IMR-90 (cell line): ENCODE data around the gene ACACA. TPM values are rescaled to one million over a fixed set of nuclear protein-coding genes. Genes with fewer than 3 reads are reported as not detected.

Experiments used
- ATAC-seq: fragments of 200-7000 bp; cut with Tn5 transposase; 2 replicates; pipeline ENCODE4 v1.9.1; 2020; ENCODE audit warnings: low read depth, mild to moderate bottlenecking, moderate library complexity
- BruUV-seq: library from RNA; stranded (reverse); fragments of 400-500 nt; replicated peaks from 2 replicates; lab custom pipeline; 2021; lab: Mats Ljungman, UMichigan
- CTCF ChIA-PET: fragments of 300-600 bp; formaldehyde crosslinking; extraction: SDS; loops from one replicate; lab custom pipeline; 2021; ENCODE audit warnings: antibody characterized with exemption; lab: Yijun Ruan, JAX
- POLR2A ChIA-PET: fragments of 300-600 bp; sonication (Branson Sonifier 250); formaldehyde crosslinking; loops from one replicate; lab custom pipeline; 2022; ENCODE audit warnings: antibody characterized with exemption; ENCODE audit not compliant: unreplicated experiment; lab: Charles Lee
- DNase-seq: peaks from one replicate; pipeline ENCODE4 v3.0.0; 2013
- H2AFZ ChIP-seq: replicated peaks from 2 replicates; pipeline ENCODE3; 2013; ENCODE audit warnings: low read length, mild to moderate bottlenecking; ENCODE audit not compliant: poor library complexity
- H2AK5ac ChIP-seq: 2 replicates; pipeline ENCODE4 v1.6.1; 2013; ENCODE audit warnings: low read depth, low read length, inconsistent platforms
- H2AK9ac ChIP-seq: replicated peaks from 2 replicates; pipeline ENCODE3; 2013; ENCODE audit warnings: mild to moderate bottlenecking, low read depth, low read length, moderate library complexity; ENCODE audit not compliant: poor library complexity
- H2BK120ac ChIP-seq: 2 replicates; pipeline ENCODE4 v1.6.1; 2013; ENCODE audit warnings: low read depth, low read length, inconsistent platforms
- H2BK15ac ChIP-seq: 3 replicates; pipeline ENCODE4 v1.6.1; 2013; ENCODE audit warnings: low read depth, low read length, inconsistent platforms
- H2BK20ac ChIP-seq: 2 replicates; pipeline ENCODE4 v1.6.1; 2013; ENCODE audit warnings: low read depth, mild to moderate bottlenecking, inconsistent platforms, low read length, moderate library complexity
- H2BK5ac ChIP-seq: 2 replicates; pipeline ENCODE4 v1.6.1; 2013; ENCODE audit warnings: mild to moderate bottlenecking, low read depth, low read length, inconsistent platforms; ENCODE audit not compliant: poor library complexity, severe bottlenecking
- H3K14ac ChIP-seq: replicated peaks from 2 replicates; pipeline ENCODE4 v1.6.1; 2013; ENCODE audit warnings: low read depth, low read length, inconsistent platforms
- H3K18ac ChIP-seq: 2 replicates; pipeline ENCODE4 v1.6.1; 2013; ENCODE audit warnings: low read depth, low read length, control low read depth
- H3K23ac ChIP-seq: 2 replicates; pipeline ENCODE4 v1.6.1; 2013; ENCODE audit warnings: low read depth, low read length, inconsistent platforms
- H3K27ac ChIP-seq: 2 replicates; pipeline ENCODE4 v1.5.1; 2013; ENCODE audit warnings: mild to moderate bottlenecking, control low read depth, low read length; ENCODE audit not compliant: insufficient read depth
- H3K27me3 ChIP-seq: 2 replicates; pipeline ENCODE4 v1.6.1; 2013; ENCODE audit warnings: low read length; ENCODE audit not compliant: control insufficient read depth, insufficient read depth
- H3K36me3 ChIP-seq: 2 replicates; pipeline ENCODE4 v1.6.1; 2013; ENCODE audit warnings: low read length, mixed read lengths; ENCODE audit not compliant: control insufficient read depth, insufficient read depth
- H3K4ac ChIP-seq: 2 replicates; pipeline ENCODE4 v1.6.1; 2013; ENCODE audit warnings: low read depth, low read length, inconsistent platforms
- H3K4me1 ChIP-seq: 2 replicates; pipeline ENCODE4 v1.6.1; 2013; ENCODE audit warnings: low read length, mixed read lengths; ENCODE audit not compliant: control insufficient read depth, insufficient read depth
- H3K4me2 ChIP-seq: 2 replicates; pipeline ENCODE4 v1.6.1; 2013; ENCODE audit warnings: low read depth, mild to moderate bottlenecking, control low read depth, low read length, moderate library complexity
- H3K4me3 ChIP-seq: 2 replicates; pipeline ENCODE4 v1.5.1; 2013; ENCODE audit warnings: low read depth, mild to moderate bottlenecking, control low read depth, low read length, moderate library complexity; ENCODE audit not compliant: insufficient read depth
- H3K56ac ChIP-seq: 2 replicates; pipeline ENCODE4 v1.6.1; 2013; ENCODE audit warnings: low read length, inconsistent platforms; ENCODE audit not compliant: insufficient read depth; ENCODE audit errors: extremely low read depth
- H3K79me1 ChIP-seq, 2 experiments: 2 replicates each; pipeline ENCODE4 v1.6.1; 2013; ENCODE audit warnings: low read length in 2 of 2, inconsistent platforms in 1 of 2, low read depth in 1 of 2
- H3K9ac ChIP-seq: 2 replicates; pipeline ENCODE4 v1.6.1; 2013; ENCODE audit warnings: low read depth, low read length, control low read depth
- H3K9me1 ChIP-seq: 2 replicates; pipeline ENCODE4 v1.6.1; 2013; ENCODE audit warnings: low read length, inconsistent platforms; ENCODE audit not compliant: insufficient read depth
- H3K9me3 ChIP-seq: 2 replicates; pipeline ENCODE4 v1.6.1; 2013; ENCODE audit warnings: low read length; ENCODE audit not compliant: control insufficient read depth, insufficient read depth
- H4K20me1 ChIP-seq: 2 replicates; pipeline ENCODE4 v1.6.1; 2013; ENCODE audit warnings: low read length, inconsistent platforms; ENCODE audit not compliant: insufficient read depth
- H4K5ac ChIP-seq: 2 replicates; pipeline ENCODE4 v1.6.1; 2013; ENCODE audit warnings: mild to moderate bottlenecking, low read depth, low read length, control low read depth
- H4K8ac ChIP-seq, 2 experiments: 2 replicates each; pipeline ENCODE4 v1.6.1; 2013; ENCODE audit warnings: low read depth in 2 of 2, low read length in 2 of 2, control low read depth in 1 of 2, inconsistent platforms in 1 of 2
- H4K91ac ChIP-seq: 2 replicates; pipeline ENCODE4 v1.6.1; 2013; ENCODE audit warnings: low read depth, low read length, inconsistent platforms; ENCODE audit not compliant: insufficient read depth
- CEBPB ChIP-seq: IDR thresholded peaks from 2 replicates; pipeline ENCODE4 v1.6.1; 2012; ENCODE audit warnings: low read depth, low read length, improper control_type of control experiment
- FOS ChIP-seq: fragments of 150-350 bp; IDR thresholded peaks from 2 replicates; pipeline ENCODE4 v1.6.1; 2016; ENCODE audit warnings: low read depth, low read length
- MAFK ChIP-seq: IDR thresholded peaks from 2 replicates; pipeline ENCODE4 v1.6.1; 2012; ENCODE audit warnings: low read depth, low read length, improper control_type of control experiment
- MAZ ChIP-seq: IDR thresholded peaks from 2 replicates; pipeline ENCODE4 v1.6.1; 2012; ENCODE audit warnings: low read depth, mild to moderate bottlenecking, low read length, improper control_type of control experiment, moderate library complexity, borderline replicate concordance
- MXI1 ChIP-seq: IDR thresholded peaks from 2 replicates; pipeline ENCODE4 v1.6.1; 2012; ENCODE audit warnings: low read depth, mild to moderate bottlenecking, low read length, moderate library complexity, borderline replicate concordance
- NFE2L2 ChIP-seq: fragments of 150-350 bp; IDR thresholded peaks from 2 replicates; pipeline ENCODE4 v1.6.1; 2016; ENCODE audit warnings: low read depth, mild to moderate bottlenecking, low read length
- RAD21 ChIP-seq: IDR thresholded peaks from 2 replicates; pipeline ENCODE4 v1.6.1; 2012; ENCODE audit warnings: low read length, improper control_type of control experiment
- RCOR1 ChIP-seq: IDR thresholded peaks from 2 replicates; pipeline ENCODE4 v1.6.1; 2012; ENCODE audit warnings: mild to moderate bottlenecking, low read length, improper control_type of control experiment; ENCODE audit not compliant: insufficient replicate concordance
- SMC3 ChIP-seq: fragments of 150-350 bp; IDR thresholded peaks from 2 replicates; pipeline ENCODE4 v1.6.1; 2016; ENCODE audit warnings: low read depth, mild to moderate bottlenecking, antibody characterized with exemption, low read length, moderate library complexity
- WGBS, 2 experiments: methylation state at CpG; one replicate each; pipeline versions ENCODE4 v1.1.5 to v1.1.7; 2013; ENCODE audit warnings: missing lambda C conversion rate in 2 of 2; ENCODE audit not compliant: insufficient read length in 1 of 2; ENCODE audit errors: extremely low coverage in 2 of 2; 5-methylcytosine and 5-hydroxymethylcytosine counted together
- dilution Hi-C: fragments of 300-500 bp; cut with HindIII; formaldehyde crosslinking; loops from one replicate; pipeline ENCODE4 v1.14.3; 2018; ENCODE audit warnings: low sequenced_read_pairs; ENCODE audit not compliant: unreplicated experiment
- in situ Hi-C: fragments of 300-500 bp; cut with MboI; formaldehyde crosslinking; loops from 3 replicates; pipeline ENCODE4 v1.14.3; 2019; ENCODE audit warnings: low sequenced_read_pairs, inconsistent platforms, mixed read lengths
- intact Hi-C: fragments of 100-400 bp; cut with micrococcal nuclease; formaldehyde crosslinking; loops from 2 replicates; pipeline ENCODE4 v1.10.0; 2022
- polyA plus RNA-seq, 3 experiments: library from polyadenylated mRNA; depleted of rRNA; stranded (reverse); fragments of >200 nt; gene quantifications; 2 replicates each; pipeline ENCODE4 v1.2.3, GENCODE V29; 2012; ENCODE audit warnings: low replicate concordance in 1 of 3
- total RNA-seq: library from RNA; depleted of rRNA; stranded (reverse); fragments of >200 nt; gene quantifications from 2 replicates; pipeline ENCODE4 v1.2.3, GENCODE V29; 2012
- TF ChIP-seq, protein P1 (sequence below): fragments of 150-350 bp; IDR thresholded peaks from 2 replicates; pipeline ENCODE4 v1.6.1; 2017; ENCODE audit warnings: mild to moderate bottlenecking, antibody characterized with exemption, low read length, low read depth
- TF ChIP-seq, protein P2 (sequence below): conservative IDR thresholded peaks from 2 replicates; pipeline ENCODE4 v1.5.1; 2012; ENCODE audit warnings: mild to moderate bottlenecking, low read depth, low read length, improper control_type of control experiment

The ACACA gene
- total and polyA plus RNA-seq, 2 of the 4 experiments (the other 2 are of a cell fraction): 21.3 to 39.1 TPM

DNA sequence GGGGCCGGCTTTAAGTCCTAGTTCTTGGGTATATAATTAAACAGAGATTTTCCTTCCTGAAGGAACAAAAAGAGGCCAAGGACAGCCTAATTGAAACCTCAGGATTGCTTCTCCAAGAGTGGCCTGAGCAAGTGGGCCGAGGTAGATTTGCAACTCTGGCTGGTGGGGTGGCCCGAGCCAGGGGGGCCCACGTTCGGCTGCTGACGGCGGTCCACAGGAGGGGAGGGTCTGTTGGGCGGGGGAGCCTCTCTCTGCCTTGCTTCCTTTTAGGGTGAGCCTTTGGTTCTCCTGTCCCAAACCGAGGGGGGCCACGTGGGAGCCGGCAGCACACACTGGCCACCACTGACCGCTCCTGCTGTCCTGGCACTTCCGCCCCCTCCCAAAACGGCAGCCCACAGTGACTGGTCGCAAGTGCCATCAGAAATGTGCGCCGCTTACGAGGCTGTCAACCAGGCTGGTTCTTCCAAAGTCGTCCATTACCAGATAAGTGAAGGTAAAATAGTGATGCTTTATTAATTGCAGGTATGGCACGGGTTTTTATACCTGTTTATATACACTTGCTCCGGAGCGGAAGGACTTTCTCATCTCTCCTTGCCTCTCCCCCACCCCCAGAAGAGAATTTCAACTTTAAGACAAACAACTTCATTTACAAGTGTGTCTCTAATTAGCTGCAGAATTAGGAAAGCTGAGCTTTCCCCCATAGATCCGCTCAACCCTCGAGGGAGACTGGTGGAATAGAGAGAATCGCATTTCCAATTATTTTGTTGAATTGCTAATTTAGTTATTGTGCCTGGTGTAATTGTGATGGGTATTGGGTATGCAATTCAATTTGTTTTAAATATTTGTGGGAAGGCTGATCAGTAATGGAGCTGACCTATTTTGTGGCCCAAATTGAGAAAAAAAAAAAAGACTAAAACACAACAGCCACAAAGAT is 340.0 kb downstream of the ACACA start (continued):
- TF ChIP-seq CEBPB (no peak), RAD21 (no peak)

DNA sequence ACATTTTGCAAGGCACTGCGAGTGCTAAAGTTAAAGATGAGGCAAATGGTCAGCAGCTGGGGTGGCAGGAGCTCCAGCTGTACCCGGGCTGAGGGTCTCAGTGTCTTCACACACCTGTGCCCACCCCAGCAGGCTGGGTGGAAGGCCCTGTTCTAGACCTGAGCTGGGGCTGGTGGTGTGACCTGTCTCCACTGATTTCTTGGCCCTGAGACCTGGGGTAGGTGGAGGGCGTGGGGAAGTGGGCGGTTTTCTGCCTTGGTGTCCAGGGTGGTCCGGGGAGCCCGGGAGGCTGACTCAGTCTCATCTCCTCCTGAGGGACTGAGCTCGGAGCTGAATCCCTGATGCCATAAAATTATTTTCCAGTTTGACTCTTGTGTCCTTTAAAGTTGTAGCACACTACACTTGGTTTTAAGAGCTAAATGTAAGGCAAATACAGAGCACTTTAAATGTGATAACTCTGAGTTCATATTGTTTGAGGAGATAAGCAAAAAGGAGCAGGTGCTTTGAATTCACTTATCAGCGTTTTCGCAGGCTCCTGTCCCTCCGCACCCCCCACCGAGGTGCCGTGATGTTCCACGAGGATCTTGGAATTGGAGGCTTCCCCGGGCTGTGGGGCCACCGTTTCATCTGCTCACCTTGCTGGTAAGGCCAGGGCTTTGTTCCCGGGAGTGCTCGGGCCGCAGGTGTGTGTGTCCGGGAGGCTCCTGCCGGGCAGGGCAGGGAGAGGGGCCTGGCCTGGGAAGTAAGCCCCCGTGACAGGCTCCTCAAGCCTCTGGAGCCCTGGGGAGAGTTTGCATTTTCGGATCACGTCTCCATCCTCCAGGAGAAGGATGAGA is 340.9 kb downstream of the ACACA start:
- DNase-seq (no peak), ATAC-seq (no peak)
- Histone ChIP-seq H2AFZ (no peak overlapping the region), H2BK20ac (no peak overlapping the region), H2BK120ac (no peak overlapping the region), H3K27me3 (peaks cover 34% of the 10 kb centered on the region), H3K18ac (no peak overlapping the region), H4K8ac (no peak overlapping the region), H3K56ac (no peak overlapping the region), H3K9ac (no peak overlapping the region), H3K4ac (no peak overlapping the region), H3K14ac (no peak overlapping the region), H3K23ac (no peak overlapping the region), H2AK9ac (no peak overlapping the region), H4K20me1 (no peaks in the 10 kb centered on the region), H4K5ac (no peak overlapping the region), H3K4me3 (no peak overlapping the region), H3K4me2 (no peak overlapping the region), H3K4me1 (peaks cover 3% of the 10 kb centered on the region), H2BK5ac (no peak overlapping the region), H3K9me3 (peaks cover 1% of the 10 kb centered on the region; the same call in 1 of the 2 replicates), H4K91ac (no peak overlapping the region), H2BK15ac (no peak overlapping the region), H2AK5ac (no peak overlapping the region), H3K79me1 (no peaks in the 10 kb centered on the region), H3K27ac (no peak overlapping the region), H3K9me1 (no peaks in the 10 kb centered on the region; the same call in 1 of the 2 replicates), H3K36me3 (no peaks in the 10 kb centered on the region)
- BruUV-seq: no TSS peak
- POLR2A ChIA-PET: no interaction called here
- WGBS, 2 experiments: no CpG with 5 or more reads among the region's 23 CpGs
- CTCF ChIA-PET: no interaction called here
- in situ Hi-C loops: no loop called here
- intact Hi-C loops: no loop called here
- dilution Hi-C loops: loop anchor here (25.0 kb wide), 1 partner anchor 428 kb away; no protein-coding TSS in a partner anchor
- TF ChIP-seq CEBPB: no peak
- TF ChIP-seq, protein P1, sequence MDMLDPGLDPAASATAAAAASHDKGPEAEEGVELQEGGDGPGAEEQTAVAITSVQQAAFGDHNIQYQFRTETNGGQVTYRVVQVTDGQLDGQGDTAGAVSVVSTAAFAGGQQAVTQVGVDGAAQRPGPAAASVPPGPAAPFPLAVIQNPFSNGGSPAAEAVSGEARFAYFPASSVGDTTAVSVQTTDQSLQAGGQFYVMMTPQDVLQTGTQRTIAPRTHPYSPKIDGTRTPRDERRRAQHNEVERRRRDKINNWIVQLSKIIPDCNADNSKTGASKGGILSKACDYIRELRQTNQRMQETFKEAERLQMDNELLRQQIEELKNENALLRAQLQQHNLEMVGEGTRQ: no peak
- no peak for TF ChIP-seq RCOR1
- TF ChIP-seq, protein P2, sequence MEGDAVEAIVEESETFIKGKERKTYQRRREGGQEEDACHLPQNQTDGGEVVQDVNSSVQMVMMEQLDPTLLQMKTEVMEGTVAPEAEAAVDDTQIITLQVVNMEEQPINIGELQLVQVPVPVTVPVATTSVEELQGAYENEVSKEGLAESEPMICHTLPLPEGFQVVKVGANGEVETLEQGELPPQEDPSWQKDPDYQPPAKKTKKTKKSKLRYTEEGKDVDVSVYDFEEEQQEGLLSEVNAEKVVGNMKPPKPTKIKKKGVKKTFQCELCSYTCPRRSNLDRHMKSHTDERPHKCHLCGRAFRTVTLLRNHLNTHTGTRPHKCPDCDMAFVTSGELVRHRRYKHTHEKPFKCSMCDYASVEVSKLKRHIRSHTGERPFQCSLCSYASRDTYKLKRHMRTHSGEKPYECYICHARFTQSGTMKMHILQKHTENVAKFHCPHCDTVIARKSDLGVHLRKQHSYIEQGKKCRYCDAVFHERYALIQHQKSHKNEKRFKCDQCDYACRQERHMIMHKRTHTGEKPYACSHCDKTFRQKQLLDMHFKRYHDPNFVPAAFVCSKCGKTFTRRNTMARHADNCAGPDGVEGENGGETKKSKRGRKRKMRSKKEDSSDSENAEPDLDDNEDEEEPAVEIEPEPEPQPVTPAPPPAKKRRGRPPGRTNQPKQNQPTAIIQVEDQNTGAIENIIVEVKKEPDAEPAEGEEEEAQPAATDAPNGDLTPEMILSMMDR: no peak
- TF ChIP-seq RAD21: no peak
- TF ChIP-seq MAFK: no peak
- TF ChIP-seq NFE2L2: no peak
- no peak for TF ChIP-seq SMC3
- no peak for TF ChIP-seq MXI1
- TF ChIP-seq FOS: no peak
- no peak for TF ChIP-seq MAZ
